NCI-H345 (cell line): ENCODE measurements around the gene MRPL45.

Experiments used
- DNase-seq: peaks from one replicate; lab custom pipeline; 2025; lab: John Stamatoyannopoulos, UW

Gene MRPL45

GRCh38 chr17:38349097-38349730, 52.2 kb downstream of the MRPL45 start:
- peak; percentile 78 for DNase-seq

- no peak for DNase-seq
Measured at GRCh38 chr17:38350035-38350434, 53.1 kb downstream of the MRPL45 start.

- DNase-seq, result peak; percentile 94
Measured at GRCh38 chr17:38351412-38352222, 54.6 kb downstream of the MRPL45 start, which contains the start of gene SOCS7. TSS of gene SOCS7 (plus strand) at chr17:38351844. CDS start at chr17:38352053, 209 bp downstream.

- no peak for DNase-seq
Measured at GRCh38 chr17:38352245-38353085, 55.5 kb downstream of the MRPL45 start.

GRCh38 chr17:38353086-38353604, 56.2 kb downstream of the MRPL45 start:
- DNase-seq, result no peak

- no peak for DNase-seq
Measured at GRCh38 chr17:38353668-38354067, 56.7 kb downstream of the MRPL45 start.

GRCh38 chr17:38354466-38354865, 57.5 kb downstream of the MRPL45 start:
- DNase-seq, result no peak

GRCh38 chr17:38355251-38355650, 58.3 kb downstream of the MRPL45 start:
- DNase-seq, result no peak

- no peak for DNase-seq
Measured at GRCh38 chr17:38357486-38358123, 60.6 kb downstream of the MRPL45 start.

GRCh38 chr17:38358586-38359513, 61.9 kb downstream of the MRPL45 start:
- no peak for DNase-seq

GRCh38 chr17:38361694-38362465, 64.9 kb downstream of the MRPL45 start:
- no peak for DNase-seq

GRCh38 chr17:38363016-38363415, 66.0 kb downstream of the MRPL45 start:
- DNase-seq, result no peak

- DNase-seq, result no peak
Measured at GRCh38 chr17:38364741-38365140, 67.8 kb downstream of the MRPL45 start.

GRCh38 chr17:38369124-38369886, 72.3 kb downstream of the MRPL45 start:
- no peak for DNase-seq
